Esophagus mucosa (tissue), 1 donor: Measurements from ENCODE around the gene GAGE12J. TPM values are rescaled to one million over a fixed set of nuclear protein-coding genes. Genes with fewer than 3 reads are reported as not detected.
"Not testable (repeated sequence)": the region's sequence is repeated elsewhere in the genome, so short reads cannot be mapped to it uniquely, and the experiment has no call there.

Experiments
- ATAC-seq: fragments of 200-7000 bp; cut with Tn5 transposase; one replicate; pipeline ENCODE4 v1.9.1; 2020
- total RNA-seq: library from RNA; stranded (reverse); gene quantifications from one replicate; pipeline ENCODE4 v1.2.4, GENCODE V29; 2023
- donor health status: DM: yes; HTN: yes; CAD: no.

GAGE12J gene
- total RNA-seq, 1 donor from 2014 or later: not detected

GRCh38 chrX:49312176-49312575, 9.7 kb upstream of the GAGE12J start:
- no peak for ATAC-seq

GRCh38 chrX:49316085-49316484, 5.8 kb upstream of the GAGE12J start:
- ATAC-seq: no peak

- not testable (repeated sequence) for ATAC-seq
These were observed 429 bp downstream of the GAGE12J start for GRCh38 chrX:49322266-49322665.

GRCh38 chrX:49323735-49324134, 1.9 kb downstream of the GAGE12J start:
- ATAC-seq: not testable (repeated sequence)

GRCh38 chrX:49330421-49330820, 8.6 kb downstream of the GAGE12J start:
- ATAC-seq: not testable (repeated sequence)

- not testable (repeated sequence) for ATAC-seq
These were observed 9.4 kb downstream of the GAGE12J start, which contains the start of gene GAGE13 for GRCh38 chrX:49331282-49331681. TSS of gene GAGE13 (plus strand) at chrX:49331582. CDS start at chrX:49332738, 1,156 bp downstream.

GRCh38 chrX:49331841-49332240, 10.0 kb downstream of the GAGE12J start:
- not testable (repeated sequence) for ATAC-seq

- ATAC-seq: not testable (repeated sequence)
These were observed 19.6 kb downstream of the GAGE12J start for GRCh38 chrX:49341449-49341848.

GRCh38 chrX:49344496-49345175, 22.8 kb downstream of the GAGE12J start:
- ATAC-seq: not testable (repeated sequence)

GRCh38 chrX:49345402-49345801, 23.6 kb downstream of the GAGE12J start:
- not testable (repeated sequence) for ATAC-seq

- ATAC-seq: not testable (repeated sequence)
These were observed 24.3 kb downstream of the GAGE12J start for GRCh38 chrX:49346150-49346549.

Other genes starting within 250 kb of the GAGE12J start
- 4.8 TPM for gene PRAF2, start 248.0 kb upstream of the GAGE12J start, total RNA-seq
- 30.3 TPM for gene WDR45, start 242.2 kb upstream of the GAGE12J start, total RNA-seq
- gene GPKOW, start 198.3 kb upstream of the GAGE12J start, total RNA-seq: 11.9 TPM
- 4.7 TPM for gene MAGIX, start 159.3 kb upstream of the GAGE12J start, total RNA-seq
- gene PLP2, start 150.1 kb upstream of the GAGE12J start, total RNA-seq: 359 TPM
- 17.5 TPM for gene PRICKLE3, start 135.7 kb upstream of the GAGE12J start, total RNA-seq
- 0.36 TPM for gene SYP, start 121.8 kb upstream of the GAGE12J start, total RNA-seq
- 0.28 TPM for gene CACNA1F, start 88.7 kb upstream of the GAGE12J start, total RNA-seq
- 9.4 TPM for gene CCDC22, start 86.6 kb upstream of the GAGE12J start, total RNA-seq
- gene FOXP3, start 57.3 kb upstream of the GAGE12J start, total RNA-seq: 0.76 TPM
- gene PPP1R3F, start 52.2 kb upstream of the GAGE12J start, total RNA-seq: 3.4 TPM
- gene GAGE10, start 18.4 kb upstream of the GAGE12J start, total RNA-seq: not detected
- not detected for gene GAGE13, start 9.5 kb downstream of the GAGE12J start, total RNA-seq
- not detected for gene GAGE12C, start 210.1 kb downstream of the GAGE12J start, total RNA-seq
- gene GAGE12D, start 219.7 kb downstream of the GAGE12J start, total RNA-seq: not detected
- not detected for gene GAGE12E, start 229.3 kb downstream of the GAGE12J start, total RNA-seq
- not detected for gene GAGE12F, start 238.8 kb downstream of the GAGE12J start, total RNA-seq
- gene GAGE12G, start 248.4 kb downstream of the GAGE12J start, total RNA-seq: not detected